ENCODE data around the gene OR2T11. TPM values are rescaled to one million over a fixed set of nuclear protein-coding genes. Genes with fewer than 3 reads are reported as not detected.

Gene OR2T11
- total RNA-seq, 1 donor from 2014 or later: not detected

Other genes with a start within 250 kb of the OR2T11 start
- gene OR2T1, start 232.0 kb downstream of the OR2T11 start, total RNA-seq: not detected
- not detected for gene OR2T2, start 189.5 kb downstream of the OR2T11 start, total RNA-seq
- gene OR2T3, start 161.7 kb downstream of the OR2T11 start, total RNA-seq: not detected
- not detected for gene OR2T5, start 146.5 kb downstream of the OR2T11 start, total RNA-seq
- gene OR2G6, start 127.0 kb downstream of the OR2T11 start, total RNA-seq: not detected
- gene OR2T29, start 72.3 kb downstream of the OR2T11 start, total RNA-seq: not detected
- not detected for gene OR2T34, start 60.3 kb downstream of the OR2T11 start, total RNA-seq
- not detected for gene OR2T10, start 37.4 kb downstream of the OR2T11 start, total RNA-seq
- gene OR2T35, start 10.2 kb upstream of the OR2T11 start, total RNA-seq: not detected
- gene OR2T27, start 20.4 kb upstream of the OR2T11 start, total RNA-seq: not detected
- gene OR14I1, start 67.7 kb upstream of the OR2T11 start, total RNA-seq: not detected
- gene LYPD8, start 120.7 kb upstream of the OR2T11 start, total RNA-seq: not detected
- gene SH3BP5L, start 190.8 kb upstream of the OR2T11 start, total RNA-seq: 22.2 TPM
- gene ZNF672, start 203.1 kb upstream of the OR2T11 start, total RNA-seq: 40.3 TPM
- gene ZNF692, start 224.0 kb upstream of the OR2T11 start, total RNA-seq: 20.8 TPM

All from Right ventricle myocardium inferior (tissue), 1 donor.